CD8-positive, alpha-beta memory T cell (primary cell): ENCODE data around the gene FAR2. TPM values are rescaled to one million over a fixed set of nuclear protein-coding genes. Genes with fewer than 3 reads are reported as not detected.

ENCODE experiments used
- CTCF ChIA-PET: fragments of 350-600 bp; sonication (Branson Sonifier 250); formaldehyde crosslinking; loops from one replicate; lab custom pipeline; 2021; ENCODE audit warnings: antibody characterized with exemption; lab: Charles Lee
- POLR2A ChIA-PET: fragments of 350-600 bp; sonication (Branson Sonifier 250); formaldehyde crosslinking; loops from one replicate; lab custom pipeline; 2021; ENCODE audit warnings: antibody characterized with exemption; lab: Charles Lee
- DNase-seq, 5 donors: peaks; one replicate each; pipeline versions ENCODE4 v3.0.0 to v3.0.0-alpha.2; 2020 to 2022; ENCODE audit warnings: mixed read lengths in 1 of 5
- H3K27ac ChIP-seq: one replicate; pipeline ENCODE4 v1.7.0; 2013; ENCODE audit warnings: low read depth, mild to moderate bottlenecking, low read length, moderate library complexity
- H3K27me3 ChIP-seq: 2 replicates; pipeline ENCODE4 v1.7.0; 2013; ENCODE audit warnings: low read length, mild to moderate bottlenecking; ENCODE audit not compliant: insufficient read depth, poor library complexity, severe bottlenecking
- H3K36me3 ChIP-seq: 2 replicates; pipeline ENCODE4 v1.7.0; 2013; ENCODE audit warnings: mild to moderate bottlenecking, low read length, moderate library complexity; ENCODE audit not compliant: insufficient read depth
- H3K4me1 ChIP-seq: 2 replicates; pipeline ENCODE4 v1.7.0; 2013; ENCODE audit warnings: mild to moderate bottlenecking, low read length, moderate library complexity; ENCODE audit not compliant: insufficient read depth
- H3K4me3 ChIP-seq: 2 replicates; pipeline ENCODE4 v1.7.0; 2013; ENCODE audit warnings: mild to moderate bottlenecking, low read length
- H3K9me3 ChIP-seq: 2 replicates; pipeline ENCODE4 v1.7.0; 2013; ENCODE audit warnings: mild to moderate bottlenecking, low read length
- H3K27ac Mint-ChIP-seq, 8 donors: one replicate each; pipeline ENCODE4 v1.8.0; 2020 to 2021; ENCODE audit warnings: mixed read lengths in 8 of 8, mild to moderate bottlenecking in 6 of 8, inconsistent platforms in 3 of 8, moderate library complexity in 3 of 8
- H3K27me3 Mint-ChIP-seq, 2 donors: one replicate each; pipeline ENCODE4 v1.8.0; 2020 to 2021; ENCODE audit warnings: mixed read lengths in 2 of 2, mild to moderate bottlenecking in 1 of 2, moderate library complexity in 1 of 2
- H3K36me3 Mint-ChIP-seq, 3 donors: one replicate each; pipeline ENCODE4 v1.8.0; 2020 to 2021; ENCODE audit warnings: mixed read lengths in 3 of 3, inconsistent platforms in 1 of 3, mild to moderate bottlenecking in 1 of 3
- H3K4me1 Mint-ChIP-seq, 3 donors: one replicate each; pipeline ENCODE4 v1.8.0; 2020 to 2021; ENCODE audit warnings: mixed read lengths in 3 of 3, inconsistent platforms in 1 of 3, mild to moderate bottlenecking in 1 of 3
- H3K4me3 Mint-ChIP-seq, 7 donors: one replicate each; pipeline ENCODE4 v1.8.0; 2020 to 2021; ENCODE audit warnings: mixed read lengths in 7 of 7, mild to moderate bottlenecking in 6 of 7, moderate library complexity in 4 of 7, inconsistent platforms in 2 of 7
- H3K9me3 Mint-ChIP-seq, 5 donors: one replicate each; pipeline ENCODE4 v1.8.0; 2020 to 2022; ENCODE audit warnings: mixed read lengths in 5 of 5, mild to moderate bottlenecking in 3 of 5, moderate library complexity in 2 of 5, inconsistent platforms in 1 of 5
- polyA plus RNA-seq: library from polyadenylated mRNA; unstranded; fragments of 300-500 nt; fragmentation: Illumina TruSeq; gene quantifications from one replicate; pipeline ENCODE4 v1.2.3, GENCODE V29; 2021
- total RNA-seq, 2 experiments: library from RNA; stranded (reverse); gene quantifications; one replicate each; pipeline ENCODE4 v1.2.3, GENCODE V29; 2021

Gene FAR2
- total and polyA plus RNA-seq, 3 experiments from 2014 or later: 3.7 to 7.0 (median 4.0) TPM

GRCh38 chr12:29223956-29224543 lies 75.0 kb downstream of the FAR2 start:
- H3K4me1 Mint-ChIP-seq: no peaks in the 10 kb centered on the region
- no peak overlapping the region for H3K4me3 ChIP-seq
- ChIA-PET CTCF (interaction anchor here (0.8 kb wide), 1 partner anchor 9 kb away, joined by 3 read pairs; no protein-coding TSS in a partner anchor), POLR2A (no interaction called here)
- no peak overlapping the region for H3K4me3 Mint-ChIP-seq
- H3K9me3 ChIP-seq: no peaks in the 10 kb centered on the region
- H3K36me3 ChIP-seq: no peaks in the 10 kb centered on the region
- no peak overlapping the region for H3K27ac ChIP-seq
- H3K27ac Mint-ChIP-seq: no peak overlapping the region
- no peaks in the 10 kb centered on the region for H3K4me1 ChIP-seq
- no peaks in the 10 kb centered on the region for H3K27me3 ChIP-seq
- H3K9me3 Mint-ChIP-seq: no peaks in the 10 kb centered on the region
- peaks cover 0 to 4% (median 0%) of the 10 kb centered on the region in 3 donors for H3K36me3 Mint-ChIP-seq
- no peak for DNase-seq
- no peaks in the 10 kb centered on the region for H3K27me3 Mint-ChIP-seq

GRCh38 chr12:29224572-29224971 lies 75.5 kb downstream of the FAR2 start:
- no peaks in the 10 kb centered on the region for H3K4me1 ChIP-seq
- H3K36me3 ChIP-seq: no peaks in the 10 kb centered on the region
- no peak for DNase-seq
- Mint-ChIP-seq H3K9me3 (no peaks in the 10 kb centered on the region), H3K27me3 (no peaks in the 10 kb centered on the region), H3K27ac (no peak overlapping the region), H3K4me3 (no peak overlapping the region), H3K4me1 (no peaks in the 10 kb centered on the region), H3K36me3 (peaks cover 0 to 4% (median 0%) of the 10 kb centered on the region in 3 donors)
- H3K27me3 ChIP-seq: no peaks in the 10 kb centered on the region
- ChIA-PET POLR2A (no interaction called here), CTCF (interaction anchor here (1.2 kb wide), 1 partner anchor 10 kb away, joined by 3 read pairs; no protein-coding TSS in a partner anchor)
- no peaks in the 10 kb centered on the region for H3K9me3 ChIP-seq
- no peak overlapping the region for H3K27ac ChIP-seq
- H3K4me3 ChIP-seq: no peak overlapping the region

- Histone ChIP-seq H3K4me3 (no peak overlapping the region), H3K27me3 (no peaks in the 10 kb centered on the region), H3K27ac (no peak overlapping the region), H3K9me3 (no peaks in the 10 kb centered on the region), H3K36me3 (no peaks in the 10 kb centered on the region), H3K4me1 (no peaks in the 10 kb centered on the region)
- H3K9me3 Mint-ChIP-seq: no peaks in the 10 kb centered on the region
- H3K4me3 Mint-ChIP-seq: no peak overlapping the region
- no peak overlapping the region for H3K27ac Mint-ChIP-seq
- no peaks in the 10 kb centered on the region for H3K27me3 Mint-ChIP-seq
- ChIA-PET CTCF (interaction anchor here (1.2 kb wide), 1 partner anchor 8 kb away, joined by 3 read pairs; no protein-coding TSS in a partner anchor), POLR2A (no interaction called here)
- H3K36me3 Mint-ChIP-seq: peaks cover 0 to 4% (median 0%) of the 10 kb centered on the region in 3 donors
- DNase-seq: no peak
- no peaks in the 10 kb centered on the region for H3K4me1 Mint-ChIP-seq
Observed at GRCh38 chr12:29225834-29226233, 76.8 kb downstream of the FAR2 start.

- ChIA-PET CTCF (no interaction called here), POLR2A (no interaction called here)
- Mint-ChIP-seq H3K36me3 (peaks cover 0 to 4% (median 0%) of the 10 kb centered on the region in 3 donors), H3K4me3 (no peak overlapping the region), H3K4me1 (no peaks in the 10 kb centered on the region), H3K9me3 (no peaks in the 10 kb centered on the region), H3K27ac (no peak overlapping the region), H3K27me3 (no peaks in the 10 kb centered on the region)
- Histone ChIP-seq H3K36me3 (no peaks in the 10 kb centered on the region), H3K27ac (no peak overlapping the region), H3K4me1 (no peaks in the 10 kb centered on the region), H3K4me3 (no peak overlapping the region), H3K27me3 (no peaks in the 10 kb centered on the region), H3K9me3 (no peaks in the 10 kb centered on the region)
- no peak for DNase-seq
Observed at GRCh38 chr12:29226616-29227015, 77.5 kb downstream of the FAR2 start.

GRCh38 chr12:29228474-29229157 lies 79.5 kb downstream of the FAR2 start:
- ChIA-PET CTCF (no interaction called here), POLR2A (no interaction called here)
- no peak overlapping the region for H3K27ac Mint-ChIP-seq

GRCh38 chr12:29229158-29229505 lies 80.1 kb downstream of the FAR2 start:
- POLR2A ChIA-PET: no interaction called here
- H3K27me3 ChIP-seq: no peaks in the 10 kb centered on the region
- no peaks in the 10 kb centered on the region for H3K9me3 Mint-ChIP-seq
- CTCF ChIA-PET: no interaction called here
- no peak overlapping the region for H3K27ac Mint-ChIP-seq
- no peak overlapping the region for H3K4me3 ChIP-seq
- no peaks in the 10 kb centered on the region for H3K9me3 ChIP-seq
- H3K36me3 Mint-ChIP-seq: peaks cover 0 to 1% (median 0%) of the 10 kb centered on the region in 3 donors
- H3K27me3 Mint-ChIP-seq: no peaks in the 10 kb centered on the region
- H3K27ac ChIP-seq: no peak overlapping the region
- no peaks in the 10 kb centered on the region for H3K4me1 ChIP-seq
- no peaks in the 10 kb centered on the region for H3K36me3 ChIP-seq
- no peak for DNase-seq
- no peak overlapping the region for H3K4me3 Mint-ChIP-seq
- H3K4me1 Mint-ChIP-seq: no peaks in the 10 kb centered on the region

More at GRCh38 chr12:29228474-29229157, 79.5 kb downstream of the FAR2 start:
- no peak for DNase-seq
- H3K27me3 ChIP-seq: no peaks in the 10 kb centered on the region
- no peak overlapping the region for H3K27ac ChIP-seq
- peaks cover 0 to 1% (median 0%) of the 10 kb centered on the region in 3 donors for H3K36me3 Mint-ChIP-seq
- no peak overlapping the region for H3K4me3 ChIP-seq
- no peaks in the 10 kb centered on the region for H3K9me3 ChIP-seq
- no peaks in the 10 kb centered on the region for H3K9me3 Mint-ChIP-seq
- H3K4me1 Mint-ChIP-seq: no peaks in the 10 kb centered on the region
- H3K4me3 Mint-ChIP-seq: no peak overlapping the region
- H3K27me3 Mint-ChIP-seq: no peaks in the 10 kb centered on the region
- no peaks in the 10 kb centered on the region for H3K36me3 ChIP-seq
- no peaks in the 10 kb centered on the region for H3K4me1 ChIP-seq

- no peaks in the 10 kb centered on the region for H3K27me3 Mint-ChIP-seq
- no peaks in the 10 kb centered on the region for H3K27me3 ChIP-seq
- H3K9me3 ChIP-seq: no peaks in the 10 kb centered on the region
- H3K4me1 Mint-ChIP-seq: no peaks in the 10 kb centered on the region
- ChIA-PET CTCF (interaction anchor here (0.6 kb wide), 1 partner anchor 48 kb away, joined by 3 read pairs; no protein-coding TSS in a partner anchor), POLR2A (no interaction called here)
- no peaks in the 10 kb centered on the region for H3K4me1 ChIP-seq
- H3K36me3 Mint-ChIP-seq: peaks cover 0 to 1% (median 0%) of the 10 kb centered on the region in 3 donors
- no peaks in the 10 kb centered on the region for H3K36me3 ChIP-seq
- no peak for DNase-seq
- H3K27ac ChIP-seq: no peak overlapping the region
- H3K9me3 Mint-ChIP-seq: no peaks in the 10 kb centered on the region
- no peak overlapping the region for H3K4me3 ChIP-seq
- no peak overlapping the region for H3K27ac Mint-ChIP-seq
- no peak overlapping the region for H3K4me3 Mint-ChIP-seq
Observed at GRCh38 chr12:29229937-29230336, 80.9 kb downstream of the FAR2 start.

- no peak for DNase-seq
- no peaks in the 10 kb centered on the region for H3K27me3 Mint-ChIP-seq
- Histone ChIP-seq H3K4me3 (no peak overlapping the region), H3K27me3 (no peaks in the 10 kb centered on the region), H3K4me1 (no peaks in the 10 kb centered on the region), H3K27ac (no peak overlapping the region), H3K36me3 (no peaks in the 10 kb centered on the region), H3K9me3 (no peaks in the 10 kb centered on the region)
- ChIA-PET CTCF (interaction anchor here (1.0 kb wide), 1 partner anchor 16 kb away, joined by 3 read pairs; no protein-coding TSS in a partner anchor), POLR2A (no interaction called here)
- H3K9me3 Mint-ChIP-seq: no peaks in the 10 kb centered on the region
- no peak overlapping the region for H3K27ac Mint-ChIP-seq
- peaks cover 0 to 1% (median 0%) of the 10 kb centered on the region in 3 donors for H3K36me3 Mint-ChIP-seq
- no peaks in the 10 kb centered on the region for H3K4me1 Mint-ChIP-seq
- no peak overlapping the region for H3K4me3 Mint-ChIP-seq
Observed at GRCh38 chr12:29230800-29231560, 81.9 kb downstream of the FAR2 start.
